GM12801 (cell line): ENCODE results near the gene UBE2E3.

ENCODE experiments used
- TF ChIP-seq, protein P1 (sequence below): IDR thresholded peaks from one replicate; pipeline ENCODE4 v1.5.1; 2011; ENCODE audit warnings: control low read depth; ENCODE audit not compliant: insufficient read length; ENCODE audit errors: extremely low read depth

UBE2E3 gene

DNA sequence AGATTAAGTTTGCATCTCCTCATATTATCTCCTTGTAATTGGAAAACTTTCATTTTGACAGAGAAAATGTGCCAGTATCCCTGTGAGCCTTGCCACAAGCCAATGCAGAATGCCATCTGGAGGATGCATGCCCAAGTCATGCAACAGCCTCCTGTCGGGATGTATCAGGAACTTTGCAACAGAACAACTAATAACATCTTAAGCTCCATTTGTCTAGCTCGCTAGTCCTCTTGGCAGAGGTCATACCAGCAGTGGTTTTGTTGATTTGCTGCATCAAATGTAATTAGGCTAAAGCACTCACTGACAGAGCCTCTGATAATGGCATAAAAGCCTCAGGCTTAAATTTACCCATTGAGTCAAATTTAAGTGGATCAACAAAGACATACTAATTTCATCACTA is 125.8 kb downstream of the UBE2E3 start:
- TF ChIP-seq, protein P1, sequence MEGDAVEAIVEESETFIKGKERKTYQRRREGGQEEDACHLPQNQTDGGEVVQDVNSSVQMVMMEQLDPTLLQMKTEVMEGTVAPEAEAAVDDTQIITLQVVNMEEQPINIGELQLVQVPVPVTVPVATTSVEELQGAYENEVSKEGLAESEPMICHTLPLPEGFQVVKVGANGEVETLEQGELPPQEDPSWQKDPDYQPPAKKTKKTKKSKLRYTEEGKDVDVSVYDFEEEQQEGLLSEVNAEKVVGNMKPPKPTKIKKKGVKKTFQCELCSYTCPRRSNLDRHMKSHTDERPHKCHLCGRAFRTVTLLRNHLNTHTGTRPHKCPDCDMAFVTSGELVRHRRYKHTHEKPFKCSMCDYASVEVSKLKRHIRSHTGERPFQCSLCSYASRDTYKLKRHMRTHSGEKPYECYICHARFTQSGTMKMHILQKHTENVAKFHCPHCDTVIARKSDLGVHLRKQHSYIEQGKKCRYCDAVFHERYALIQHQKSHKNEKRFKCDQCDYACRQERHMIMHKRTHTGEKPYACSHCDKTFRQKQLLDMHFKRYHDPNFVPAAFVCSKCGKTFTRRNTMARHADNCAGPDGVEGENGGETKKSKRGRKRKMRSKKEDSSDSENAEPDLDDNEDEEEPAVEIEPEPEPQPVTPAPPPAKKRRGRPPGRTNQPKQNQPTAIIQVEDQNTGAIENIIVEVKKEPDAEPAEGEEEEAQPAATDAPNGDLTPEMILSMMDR, result no peak

DNA sequence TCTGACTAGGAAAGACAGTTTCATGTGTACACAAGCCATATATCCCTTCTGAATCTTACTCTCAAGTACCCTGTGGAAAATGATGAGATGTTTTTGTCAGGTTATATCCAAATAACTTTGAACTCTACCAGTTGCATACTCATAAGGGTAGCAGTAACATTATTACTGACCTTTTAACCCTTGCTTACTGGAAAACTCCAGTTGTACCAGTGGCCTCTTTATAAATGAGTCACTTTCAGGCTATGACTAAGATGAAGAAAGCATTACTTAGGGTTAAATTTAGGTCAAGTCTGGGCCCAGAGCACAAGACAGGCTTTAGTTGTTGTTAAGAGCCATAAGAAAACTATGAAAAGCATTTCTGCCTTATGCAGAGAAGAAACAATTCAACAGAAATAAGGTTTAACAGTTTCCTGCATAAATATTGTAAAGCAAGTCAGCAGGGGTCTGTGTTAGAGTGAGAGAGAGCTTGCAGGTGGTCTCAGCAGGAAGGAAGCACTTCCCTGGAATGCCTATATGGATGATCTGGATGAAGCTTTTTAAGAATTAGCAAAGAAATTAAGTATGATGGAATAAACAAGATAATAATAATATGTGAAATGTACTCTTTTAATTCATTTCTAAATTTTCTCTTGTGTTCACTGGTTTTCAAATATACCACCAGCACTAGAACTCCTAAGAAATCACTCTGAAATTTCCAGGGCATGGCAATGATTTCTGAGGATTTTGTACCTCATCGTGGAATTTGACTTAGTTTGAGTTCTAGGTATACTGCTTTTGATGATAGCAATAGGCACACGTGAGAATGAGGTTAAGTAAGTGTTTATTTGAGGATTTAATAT is 126.6 kb downstream of the UBE2E3 start:
- TF ChIP-seq, protein P1, result no peak

DNA sequence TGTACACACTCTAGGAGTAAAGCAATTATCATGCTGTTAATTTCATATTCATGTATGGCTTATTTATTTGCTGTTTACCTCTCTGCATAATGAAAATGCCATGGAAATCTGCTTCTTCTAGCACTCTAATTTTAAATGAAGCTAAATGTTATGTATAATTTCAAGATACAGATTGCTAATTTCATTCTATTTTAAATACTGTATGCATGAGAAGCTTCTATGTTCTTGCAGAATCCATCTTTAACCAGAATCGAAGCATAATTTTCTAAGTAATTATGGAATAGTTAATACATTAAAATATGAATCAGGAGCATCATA is 127.2 kb downstream of the UBE2E3 start:
- TF ChIP-seq, protein P1, result no peak

DNA sequence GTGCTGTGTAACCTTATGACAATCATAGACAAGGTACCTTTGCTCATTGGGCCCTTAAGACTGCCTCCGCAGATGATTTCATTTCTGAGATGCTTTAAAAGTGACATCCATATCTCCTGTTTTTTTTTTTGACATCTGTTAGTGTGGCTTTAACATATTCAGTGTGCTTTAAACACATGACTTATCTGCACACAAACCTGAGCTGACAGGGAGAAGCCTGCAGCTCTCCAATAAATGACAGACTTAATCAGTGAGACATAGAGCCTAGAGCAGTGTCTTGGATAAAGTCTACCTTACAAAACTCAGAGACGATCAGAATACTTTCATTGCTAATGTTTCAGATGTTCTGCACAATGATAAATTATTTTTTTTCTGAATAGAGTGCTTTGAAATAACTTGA is 130.7 kb downstream of the UBE2E3 start:
- TF ChIP-seq, protein P1, result no peak

DNA sequence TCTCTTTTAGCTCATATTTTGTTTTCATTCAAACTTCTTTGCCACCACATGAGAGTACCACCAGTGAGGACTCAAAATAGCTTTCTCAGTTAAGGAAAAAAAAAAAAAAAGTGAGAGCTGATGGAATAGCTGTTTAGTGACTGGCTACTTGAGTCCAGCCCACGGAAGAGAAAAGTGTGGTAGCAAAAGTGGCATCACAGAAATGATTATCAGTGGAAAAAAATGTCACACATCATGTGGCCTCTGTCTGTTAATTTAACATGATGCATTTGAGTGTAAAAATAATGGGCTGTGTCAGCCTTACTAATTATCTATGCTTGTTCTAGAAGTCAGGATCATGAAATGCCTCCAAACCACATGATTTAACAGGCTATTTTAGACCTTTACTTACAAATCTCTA is 132.5 kb downstream of the UBE2E3 start:
- TF ChIP-seq, protein P1, result no peak
